ENCODE data around the gene PDP2.
"Not testable (repeated sequence)": the region's sequence is repeated elsewhere in the genome, so short reads cannot be mapped to it uniquely, and the experiment has no call there.

The PDP2 gene

GRCh38 chr16:66921729-66922450, 41.6 kb downstream of the PDP2 start:
- DNase-seq = no peak

GRCh38 chr16:66923247-66923731, 43.0 kb downstream of the PDP2 start:
- no peak for DNase-seq

GRCh38 chr16:66923866-66924265, 43.6 kb downstream of the PDP2 start:
- no peak for DNase-seq

DNA sequence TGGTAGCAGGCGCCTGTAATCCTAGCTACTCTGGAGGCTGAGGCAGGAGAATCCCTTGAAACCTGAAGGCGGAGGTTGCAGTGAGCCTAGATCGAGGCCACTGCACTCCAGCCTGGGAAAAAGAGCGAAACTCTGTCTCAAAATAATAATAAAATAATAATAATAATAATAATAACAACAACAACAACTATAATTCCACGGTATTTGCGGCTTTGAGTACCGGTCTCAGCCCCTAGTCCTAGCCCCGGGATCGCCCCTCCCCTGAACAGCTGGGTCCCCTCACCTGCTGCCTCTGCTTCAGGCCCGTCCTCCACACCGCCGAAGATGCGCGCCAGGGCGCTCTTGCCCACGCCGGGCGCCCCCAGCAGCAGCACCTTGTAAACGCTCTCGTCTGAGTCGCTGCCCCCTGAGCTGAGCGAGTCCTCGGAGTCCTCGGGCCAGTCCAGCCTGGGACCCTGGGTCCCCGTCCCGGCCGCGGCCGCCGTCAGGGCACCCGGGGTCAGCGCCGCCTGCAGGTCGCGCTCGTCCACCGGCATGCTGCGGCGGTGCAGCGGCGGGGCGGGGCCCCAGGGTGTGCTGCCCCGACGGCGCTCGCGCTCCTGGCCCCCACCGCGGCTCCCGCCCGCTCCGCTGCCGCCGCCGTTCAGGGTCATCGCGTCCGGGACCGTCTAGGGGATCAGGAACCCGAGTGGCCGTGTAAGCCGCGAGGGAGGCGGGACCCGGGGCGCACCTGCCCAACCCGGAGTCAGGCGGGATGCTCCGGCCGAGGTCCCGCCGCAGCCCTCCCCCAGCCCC, 44.4 kb downstream of the PDP2 start:
- DNase-seq = peak; percentile 55

DNA sequence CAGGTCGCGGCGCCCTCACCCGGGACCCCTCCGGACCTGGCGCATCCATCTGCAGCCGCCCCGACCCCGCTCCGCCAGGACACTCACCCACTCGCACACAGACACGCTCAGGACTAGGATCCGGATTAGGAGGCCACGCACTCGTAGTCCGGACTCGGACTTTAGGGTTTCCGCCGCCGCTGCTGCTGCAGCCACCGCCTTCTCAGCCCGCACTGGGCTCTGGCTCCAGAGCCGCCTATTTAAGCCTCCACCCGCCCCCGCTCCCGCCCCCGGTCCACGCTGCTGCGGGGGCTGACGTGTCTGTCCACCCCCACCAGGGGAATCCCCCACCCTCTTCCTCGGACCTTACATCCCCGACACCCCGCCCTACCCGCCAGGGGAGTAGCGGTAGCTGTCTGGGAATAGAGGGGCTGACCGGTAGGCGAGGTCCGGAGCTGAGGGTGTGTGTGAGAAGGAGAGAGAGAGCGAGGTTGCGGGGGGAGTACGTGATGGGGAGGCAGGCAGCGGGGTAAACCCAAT, 45.1 kb downstream of the PDP2 start, which contains the start of gene RRAD:
TSS of gene RRAD (minus strand) at position 214 of the 519 bp plus-strand sequence. CDS start 356 bp downstream, outside the sequence.
- no peak for DNase-seq

GRCh38 chr16:66926171-66926947, 46.0 kb downstream of the PDP2 start:
- no peak for DNase-seq

- no peak for DNase-seq
These were observed 46.7 kb downstream of the PDP2 start for GRCh38 chr16:66926961-66927436.

GRCh38 chr16:66927918-66928649, 47.8 kb downstream of the PDP2 start:
- DNase-seq = no peak

DNA sequence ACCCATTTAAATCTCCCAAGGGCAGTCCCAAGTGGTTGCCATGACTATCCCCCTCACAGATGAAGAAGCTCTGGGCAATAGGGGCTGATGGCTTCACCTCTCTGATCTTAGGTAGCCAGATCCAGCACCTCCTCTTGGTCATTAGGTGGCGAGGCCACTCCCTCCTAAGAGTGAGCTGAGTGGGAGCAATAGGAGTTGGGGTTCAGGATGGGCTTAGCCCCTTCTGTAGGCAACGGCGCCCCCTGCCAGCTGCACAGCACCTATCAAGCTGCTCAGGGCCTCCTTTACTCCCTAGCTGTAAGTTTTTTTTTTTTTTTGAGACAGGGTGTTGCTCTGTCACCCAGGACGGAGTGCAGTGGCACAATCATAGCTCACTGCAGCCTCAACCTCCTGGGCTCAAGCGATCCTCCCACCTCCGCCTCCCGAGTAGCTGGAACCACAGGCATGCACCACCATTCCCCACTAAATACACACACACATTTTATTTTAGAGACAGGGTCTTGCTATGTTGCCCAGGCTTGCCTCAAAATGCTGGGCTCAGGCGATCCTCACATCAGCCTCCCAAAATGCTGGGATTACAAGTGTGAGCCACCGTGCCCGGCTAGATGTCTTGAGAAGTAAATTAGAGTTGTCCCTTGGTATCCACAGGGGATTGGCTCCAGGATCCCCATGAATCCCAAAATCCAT, 48.5 kb downstream of the PDP2 start:
- peak; percentile 70 for DNase-seq

GRCh38 chr16:66930189-66930588, 49.9 kb downstream of the PDP2 start:
- DNase-seq = no peak

GRCh38 chr16:66931665-66932064, 51.4 kb downstream of the PDP2 start:
- DNase-seq = no peak

DNA sequence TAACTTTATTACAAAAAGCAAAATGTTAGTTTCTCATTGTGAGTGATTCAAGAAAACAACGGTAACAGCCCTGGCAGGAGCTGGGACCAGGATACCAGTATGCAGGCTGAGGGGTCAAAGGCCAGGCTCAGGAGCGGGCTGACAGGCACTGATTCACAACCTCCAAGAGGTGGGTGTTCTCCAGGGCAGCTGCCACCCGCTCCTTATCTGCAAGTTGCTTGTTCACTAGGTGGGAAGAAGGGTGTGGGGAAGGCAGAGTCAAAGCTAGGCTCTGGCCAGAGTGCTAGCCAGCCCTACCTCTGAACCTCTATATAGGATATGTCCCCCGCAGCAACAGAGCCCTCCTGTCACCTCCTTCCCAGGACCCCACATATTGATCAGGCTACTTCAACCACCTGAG, 51.8 kb downstream of the PDP2 start:
- DNase-seq = no peak

GRCh38 chr16:66933776-66934137, 53.4 kb downstream of the PDP2 start:
- peak; percentile 73 for DNase-seq

DNA sequence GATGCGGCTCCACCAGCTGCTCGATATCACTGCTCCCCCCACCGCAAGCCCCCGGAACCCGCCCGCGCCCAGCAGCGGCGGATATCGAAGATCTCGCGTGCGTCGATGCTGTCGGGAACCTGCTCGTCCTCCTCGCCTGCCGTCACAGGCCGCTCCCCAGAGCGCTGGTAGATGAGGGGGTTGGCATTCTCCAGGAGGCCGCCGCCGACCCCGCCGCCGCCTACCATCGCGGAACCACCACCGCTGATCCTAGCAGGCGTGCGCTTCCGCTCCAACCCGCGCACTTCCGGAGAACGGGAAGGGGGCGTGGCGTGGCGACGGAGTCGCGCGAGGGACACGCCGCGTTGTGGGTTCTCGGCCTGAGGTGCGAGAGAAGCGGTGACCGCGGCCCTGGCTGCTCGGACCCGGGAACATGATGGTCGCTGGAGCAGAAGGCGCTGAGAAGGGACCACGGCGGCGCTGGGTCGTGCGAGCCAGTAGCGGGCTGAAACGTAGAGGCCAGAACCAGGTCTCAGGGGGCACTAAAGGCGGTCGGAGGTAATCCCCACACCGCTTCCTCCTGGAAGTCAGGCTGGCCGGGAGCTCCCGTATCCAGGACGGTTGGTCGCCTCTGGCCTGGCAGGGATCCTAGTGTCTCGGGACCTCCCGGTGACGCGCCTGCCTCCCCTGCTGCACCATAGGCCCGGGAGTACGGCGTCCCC, 54.0 kb downstream of the PDP2 start, which contains the start of gene CIAO2B:
TSS of gene CIAO2B (minus strand) at position 265 of the 701 bp plus-strand sequence. CDS start at position 227, 38 bp downstream.
- peak; percentile 93 for DNase-seq

DNA sequence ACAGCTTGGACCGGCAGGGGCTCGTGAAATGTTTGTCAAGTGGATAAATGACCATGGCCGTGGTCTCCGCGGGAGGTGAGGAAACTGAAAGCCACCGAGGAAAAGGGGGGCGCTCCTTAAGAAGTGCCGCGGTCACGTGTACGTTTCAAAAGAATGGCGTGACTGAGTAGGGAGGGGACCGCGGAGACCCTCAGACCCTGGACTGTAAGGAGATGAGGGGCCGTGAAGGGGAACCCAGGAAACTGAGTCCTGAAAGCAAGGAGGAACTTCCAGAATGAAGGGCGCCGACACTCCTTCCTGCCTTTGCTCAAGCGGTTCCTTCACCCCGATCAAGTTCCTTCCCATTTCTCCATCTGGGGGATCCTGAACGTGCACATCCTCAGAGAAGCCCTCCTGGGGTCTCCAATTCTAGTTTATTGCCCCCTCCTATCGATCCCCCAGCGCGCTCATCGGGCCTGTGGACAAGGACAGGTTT, 54.6 kb downstream of the PDP2 start:
- DNase-seq = not testable (repeated sequence)

GRCh38 chr16:66935314-66936011, 55.1 kb downstream of the PDP2 start, which contains the start of gene CES2:
CES2 (plus strand) TSS chr16:66935516; CDS start chr16:66935636, 120 bp downstream.
- DNase-seq = no peak

DNA sequence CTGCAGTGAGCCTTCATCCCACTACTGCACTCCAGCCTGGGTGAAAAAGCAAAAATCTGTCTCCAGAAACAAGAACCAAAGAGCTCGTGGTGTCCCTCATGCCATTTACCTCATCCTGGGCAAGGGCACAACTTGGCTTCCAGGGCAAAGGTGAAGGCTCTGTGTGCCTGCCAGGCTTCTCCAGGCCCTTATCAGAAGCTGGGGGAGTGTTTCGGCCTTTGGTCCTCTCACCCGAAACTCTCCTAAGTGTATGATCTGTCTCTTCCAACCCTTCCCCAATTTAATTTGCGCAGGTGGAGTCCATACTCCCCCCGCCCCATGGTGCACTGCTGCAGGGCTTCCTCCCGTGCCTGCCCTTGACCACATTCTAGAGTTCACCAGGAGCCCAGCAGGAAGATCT, 56.1 kb downstream of the PDP2 start:
- no peak for DNase-seq

DNA sequence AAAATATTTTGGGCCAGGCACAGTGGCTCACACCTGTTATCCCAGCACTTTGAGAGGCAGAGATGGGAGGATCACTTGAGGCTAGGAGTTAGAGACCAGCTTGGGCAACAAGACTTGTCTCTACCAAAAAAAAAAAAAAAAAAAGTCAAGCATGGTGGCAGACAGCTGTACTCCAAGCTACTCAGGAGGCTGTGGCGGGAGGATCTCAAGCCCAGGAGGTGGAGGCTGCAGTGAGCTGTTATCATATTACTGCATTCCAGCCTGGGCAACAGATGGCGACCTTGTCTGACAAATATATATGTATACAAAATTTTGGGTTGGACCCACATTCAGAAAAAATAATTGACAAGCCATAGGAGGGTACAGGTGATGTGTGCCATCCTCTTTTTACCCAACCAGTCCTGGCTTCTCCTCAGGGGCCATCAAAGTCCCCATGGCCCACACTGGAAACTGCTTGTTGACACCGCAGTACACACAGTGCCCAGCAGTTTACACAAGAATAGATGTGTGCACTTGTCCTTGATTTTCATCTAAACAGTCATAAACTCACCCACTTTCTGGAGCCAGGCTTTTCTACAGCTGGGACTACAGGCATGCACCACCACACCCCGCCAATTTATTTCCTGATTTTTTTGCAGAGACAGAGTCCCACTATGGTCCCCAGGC, 56.7 kb downstream of the PDP2 start:
- no peak for DNase-seq

GRCh38 chr16:66937725-66938337, 57.5 kb downstream of the PDP2 start:
- no peak for DNase-seq
